ENCODE data around the gene DCLRE1B.

Gene DCLRE1B

GRCh38 chr1:113859478-113860175, 45.5 kb upstream of the DCLRE1B start:
- Histone ChIP-seq H3K4me2 (ENCODE audit: low read length) (peak overlapping the region; percentile 55), H2AFZ (ENCODE audit: low read length) (no peak overlapping the region), H3K79me2 (ENCODE audit: insufficient read depth, low read length) (peaks cover 12% of the 10 kb centered on the region; the same call in 1 of the 2 replicates), H3K27me3 (ENCODE audit: insufficient read depth, low read length) (no peaks in the 10 kb centered on the region), H3K36me3 (ENCODE audit: insufficient read depth, low read length) (peaks cover 56% of the 10 kb centered on the region), H3K9me2 (ENCODE audit: low read depth, low read length) (no peaks in the 10 kb centered on the region), H3K9me3 (ENCODE audit: low read length) (no peaks in the 10 kb centered on the region), H3K9ac (ENCODE audit: low read length) (peak overlapping the region; percentile 11; the same call in 1 of the 2 replicates), H3K4me3 (ENCODE audit: low read depth, low read length, poor library complexity, severe bottlenecking) (peak overlapping the region; percentile 28), H3K4me1 (ENCODE audit: insufficient read depth, low read length, severe bottlenecking) (peaks cover 51% of the 10 kb centered on the region), H3K27ac (ENCODE audit: low read depth, low read length, poor library complexity, severe bottlenecking) (peak overlapping the region; percentile 72), H4K20me1 (ENCODE audit: insufficient read depth, low read length) (no peaks in the 10 kb centered on the region), H3F3A (ENCODE audit: insufficient read depth, low read length) (no peaks in the 10 kb centered on the region)
- TF ChIP-seq EZH2 (IDR thresholded peaks at IDR 0.05; ENCODE audit: borderline replicate concordance, low read length) (no peak), CTCF (IDR thresholded peaks at IDR 0.05; ENCODE audit: low read length) (no peak)

GRCh38 chr1:113860891-113861290, 44.2 kb upstream of the DCLRE1B start:
- Histone ChIP-seq H3K9ac (ENCODE audit: low read length) (peak overlapping the region; percentile 29; the same call in 1 of the 2 replicates), H3K4me3 (ENCODE audit: low read depth, low read length, poor library complexity, severe bottlenecking) (no peak overlapping the region), H3K9me3 (ENCODE audit: low read length) (no peaks in the 10 kb centered on the region), H3K9me2 (ENCODE audit: low read depth, low read length) (no peaks in the 10 kb centered on the region), H3K4me1 (ENCODE audit: insufficient read depth, low read length, severe bottlenecking) (peaks cover 51% of the 10 kb centered on the region), H3K36me3 (ENCODE audit: insufficient read depth, low read length) (peaks cover 48% of the 10 kb centered on the region), H4K20me1 (ENCODE audit: insufficient read depth, low read length) (no peaks in the 10 kb centered on the region), H3K79me2 (ENCODE audit: insufficient read depth, low read length) (peaks cover 22% of the 10 kb centered on the region; the same call in 1 of the 2 replicates), H2AFZ (ENCODE audit: low read length) (no peak overlapping the region), H3K27me3 (ENCODE audit: insufficient read depth, low read length) (no peaks in the 10 kb centered on the region), H3K4me2 (ENCODE audit: low read length) (peak overlapping the region; percentile 55), H3K27ac (ENCODE audit: low read depth, low read length, poor library complexity, severe bottlenecking) (peak overlapping the region; percentile 72), H3F3A (ENCODE audit: insufficient read depth, low read length) (no peaks in the 10 kb centered on the region)
- TF ChIP-seq EZH2 (IDR thresholded peaks at IDR 0.05; ENCODE audit: borderline replicate concordance, low read length) (no peak), CTCF (IDR thresholded peaks at IDR 0.05; ENCODE audit: low read length) (no peak)

GRCh38 chr1:113861641-113862040, 43.5 kb upstream of the DCLRE1B start:
- Histone ChIP-seq H3F3A (ENCODE audit: insufficient read depth, low read length) (no peaks in the 10 kb centered on the region), H3K27me3 (ENCODE audit: insufficient read depth, low read length) (no peaks in the 10 kb centered on the region), H3K27ac (ENCODE audit: low read depth, low read length, poor library complexity, severe bottlenecking) (no peak overlapping the region), H3K4me1 (ENCODE audit: insufficient read depth, low read length, severe bottlenecking) (peaks cover 51% of the 10 kb centered on the region), H3K79me2 (ENCODE audit: insufficient read depth, low read length) (peaks cover 26% of the 10 kb centered on the region; the same call in 1 of the 2 replicates), H3K4me2 (ENCODE audit: low read length) (no peak overlapping the region), H3K4me3 (ENCODE audit: low read depth, low read length, poor library complexity, severe bottlenecking) (no peak overlapping the region), H3K9me2 (ENCODE audit: low read depth, low read length) (no peaks in the 10 kb centered on the region), H4K20me1 (ENCODE audit: insufficient read depth, low read length) (no peaks in the 10 kb centered on the region), H3K36me3 (ENCODE audit: insufficient read depth, low read length) (peaks cover 47% of the 10 kb centered on the region), H3K9me3 (ENCODE audit: low read length) (no peaks in the 10 kb centered on the region), H2AFZ (ENCODE audit: low read length) (no peak overlapping the region), H3K9ac (ENCODE audit: low read length) (no peak overlapping the region)
- TF ChIP-seq CTCF (IDR thresholded peaks at IDR 0.05; ENCODE audit: low read length) (no peak), EZH2 (IDR thresholded peaks at IDR 0.05; ENCODE audit: borderline replicate concordance, low read length) (no peak)
